Subcutaneous abdominal adipose tissue (tissue), 5 donors: ENCODE results near the gene ACAD10.

Source experiments
- H3K27ac ChIP-seq: one replicate; pipeline ENCODE4 v1.7.0; 2013; ENCODE audit warnings: low read depth, mild to moderate bottlenecking, inconsistent platforms, low read length, moderate library complexity
- H3K27me3 ChIP-seq, 5 donors: one replicate each; pipeline ENCODE4 v1.7.0; 2013; ENCODE audit warnings: low read length in 5 of 5, inconsistent platforms in 1 of 5; ENCODE audit not compliant: control insufficient read depth in 5 of 5, insufficient read depth in 4 of 5
- H3K36me3 ChIP-seq, 5 donors: one replicate each; pipeline ENCODE4 v1.7.0; 2013; ENCODE audit warnings: low read length in 5 of 5; ENCODE audit not compliant: control insufficient read depth in 5 of 5, insufficient read depth in 5 of 5
- H3K4me1 ChIP-seq, 5 donors: one replicate each; pipeline ENCODE4 v1.7.0; 2013; ENCODE audit warnings: low read length in 5 of 5, mild to moderate bottlenecking in 3 of 5, moderate library complexity in 1 of 5; ENCODE audit not compliant: control insufficient read depth in 5 of 5, insufficient read depth in 5 of 5
- H3K4me3 ChIP-seq, 5 donors: one replicate each; pipeline ENCODE4 v1.7.0; 2013; ENCODE audit warnings: low read length in 5 of 5, low read depth in 1 of 5
- H3K9ac ChIP-seq, 5 donors: one replicate each; pipeline ENCODE4 v1.7.0; 2013; ENCODE audit warnings: low read length in 5 of 5, mild to moderate bottlenecking in 4 of 5, moderate library complexity in 3 of 5
- H3K9me3 ChIP-seq, 5 donors: one replicate each; pipeline ENCODE4 v1.7.0; 2013; ENCODE audit warnings: low read length in 5 of 5; ENCODE audit not compliant: control insufficient read depth in 5 of 5
- donor health status: healthy.
- donor health status: healthy.
- donor health status: healthy.
- donor health status: healthy.
- donor health status: healthy.

The ACAD10 gene

GRCh38 chr12:111745211-111745610 lies 59.4 kb downstream of the ACAD10 start:
- peaks cover 5 to 58% (median 50%) of the 10 kb centered on the region in 5 donors for H3K36me3 ChIP-seq
- H3K4me1 ChIP-seq, result no peaks in the 10 kb centered on the region
- no peak overlapping the region for H3K9ac ChIP-seq
- no peaks in the 10 kb centered on the region for H3K9me3 ChIP-seq
- H3K27ac ChIP-seq, result no peak overlapping the region
- no peaks in the 10 kb centered on the region for H3K27me3 ChIP-seq
- no peak overlapping the region for H3K4me3 ChIP-seq

- no peak overlapping the region for H3K27ac ChIP-seq
- no peaks in the 10 kb centered on the region for H3K27me3 ChIP-seq
- peaks cover 11 to 65% (median 55%) of the 10 kb centered on the region in 5 donors for H3K36me3 ChIP-seq
- H3K4me1 ChIP-seq, result no peaks in the 10 kb centered on the region
- no peak overlapping the region for H3K4me3 ChIP-seq
- H3K9me3 ChIP-seq, result no peaks in the 10 kb centered on the region
- H3K9ac ChIP-seq, result no peak overlapping the region
Observed at GRCh38 chr12:111747333-111747732, 61.5 kb downstream of the ACAD10 start.

GRCh38 chr12:111748151-111748672 lies 62.4 kb downstream of the ACAD10 start:
- Histone ChIP-seq H3K9ac (no peak overlapping the region), H3K4me1 (peaks cover 0 to 1% (median under 1%) of the 10 kb centered on the region in 5 donors), H3K36me3 (peaks cover 11 to 64% (median 55%) of the 10 kb centered on the region in 5 donors), H3K27me3 (no peaks in the 10 kb centered on the region), H3K4me3 (no peak overlapping the region), H3K9me3 (no peaks in the 10 kb centered on the region), H3K27ac (no peak overlapping the region)

GRCh38 chr12:111748867-111749266 lies 63.0 kb downstream of the ACAD10 start:
- H3K4me1 ChIP-seq, result peaks cover 0 to 8% (median 7%) of the 10 kb centered on the region in 5 donors
- peaks cover 11 to 64% (median 55%) of the 10 kb centered on the region in 5 donors for H3K36me3 ChIP-seq
- no peak overlapping the region for H3K27ac ChIP-seq

GRCh38 chr12:111749391-111749790 lies 63.5 kb downstream of the ACAD10 start:
- H3K36me3 ChIP-seq, result peaks cover 11 to 67% (median 53%) of the 10 kb centered on the region in 5 donors
- H3K27ac ChIP-seq, result no peak overlapping the region
- H3K9me3 ChIP-seq, result no peaks in the 10 kb centered on the region

More at GRCh38 chr12:111748867-111749266, 63.0 kb downstream of the ACAD10 start:
- H3K9ac ChIP-seq, result no peak overlapping the region
- H3K27me3 ChIP-seq, result no peaks in the 10 kb centered on the region
- H3K9me3 ChIP-seq, result no peaks in the 10 kb centered on the region
- no peak overlapping the region for H3K4me3 ChIP-seq

GRCh38 chr12:111753144-111753881 lies 67.5 kb downstream of the ACAD10 start:
- no peak overlapping the region for H3K9ac ChIP-seq
- peak overlapping the region; percentile 50 for H3K27ac ChIP-seq
- no peak overlapping the region for H3K4me3 ChIP-seq
- H3K27me3 ChIP-seq, result no peaks in the 10 kb centered on the region
- H3K4me1 ChIP-seq, result peaks cover 3 to 47% (median 35%) of the 10 kb centered on the region in 5 donors
- peaks cover 9 to 48% (median 30%) of the 10 kb centered on the region in 5 donors for H3K36me3 ChIP-seq
- H3K9me3 ChIP-seq, result no peaks in the 10 kb centered on the region

More at GRCh38 chr12:111749391-111749790, 63.5 kb downstream of the ACAD10 start:
- H3K4me1 ChIP-seq, result peaks cover 0 to 13% (median 10%) of the 10 kb centered on the region in 5 donors
- H3K4me3 ChIP-seq, result no peak overlapping the region
- no peak overlapping the region for H3K9ac ChIP-seq
- no peaks in the 10 kb centered on the region for H3K27me3 ChIP-seq

- H3K27ac ChIP-seq, result peak overlapping the region; percentile 40
- no peak overlapping the region for H3K9ac ChIP-seq
- peaks cover 3 to 52% (median 41%) of the 10 kb centered on the region in 5 donors for H3K4me1 ChIP-seq
- peaks cover 6 to 36% (median 18%) of the 10 kb centered on the region in 5 donors for H3K36me3 ChIP-seq
- H3K4me3 ChIP-seq, result no peak overlapping the region
- H3K9me3 ChIP-seq, result no peaks in the 10 kb centered on the region
- no peaks in the 10 kb centered on the region for H3K27me3 ChIP-seq
Observed at GRCh38 chr12:111754671-111755070, 68.8 kb downstream of the ACAD10 start.

GRCh38 chr12:111756196-111756595 lies 70.3 kb downstream of the ACAD10 start:
- Histone ChIP-seq H3K4me3 (no peak overlapping the region), H3K4me1 (peaks cover 3 to 61% (median 47%) of the 10 kb centered on the region in 5 donors), H3K9ac (no peak overlapping the region), H3K9me3 (no peaks in the 10 kb centered on the region), H3K36me3 (peaks cover 0 to 25% (median 15%) of the 10 kb centered on the region in 5 donors), H3K27ac (peak overlapping the region; percentile 86), H3K27me3 (no peaks in the 10 kb centered on the region)

- no peaks in the 10 kb centered on the region for H3K9me3 ChIP-seq
Observed at GRCh38 chr12:111756681-111757080, 70.8 kb downstream of the ACAD10 start.

More at GRCh38 chr12:111756681-111757080, 70.8 kb downstream of the ACAD10 start:
- Histone ChIP-seq H3K4me3 (no peak overlapping the region), H3K27ac (peak overlapping the region; percentile 86), H3K36me3 (peaks cover 0 to 25% (median 15%) of the 10 kb centered on the region in 5 donors), H3K9ac (peak overlapping the region in 1 of 5 donors; percentile 37), H3K27me3 (no peaks in the 10 kb centered on the region), H3K4me1 (peaks cover 3 to 61% (median 47%) of the 10 kb centered on the region in 5 donors)
